GM18907 (cell line): ENCODE measurements around the gene NTN4.
"Not testable (repeated sequence)": the region's sequence is repeated elsewhere in the genome, so short reads cannot be mapped to it uniquely, and the experiment has no call there.

Experiments used
- ATAC-seq: cut with Tn5 transposase; IDR thresholded peaks from one replicate; pipeline ENCODE4 v1.9.1; 2021; ENCODE audit warnings: mild to moderate bottlenecking, moderate library complexity; ENCODE audit not compliant: unreplicated experiment

NTN4 gene

DNA sequence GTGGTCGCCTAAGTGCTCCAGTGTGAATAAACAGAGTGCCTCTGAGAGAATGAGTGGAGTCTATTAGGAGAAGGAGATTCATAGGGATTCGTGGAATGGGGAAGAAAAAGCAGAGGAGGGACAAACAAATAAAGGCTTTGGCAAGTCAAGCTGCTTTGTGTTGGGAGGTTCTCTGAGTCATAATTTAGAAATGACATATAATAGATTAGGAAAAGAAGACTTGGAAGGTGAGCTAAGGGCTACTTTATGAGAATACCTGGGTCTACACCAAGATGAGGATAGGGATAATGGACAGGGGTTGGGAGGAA, 6.4 kb upstream of the NTN4 start:
- ATAC-seq: no peak

DNA sequence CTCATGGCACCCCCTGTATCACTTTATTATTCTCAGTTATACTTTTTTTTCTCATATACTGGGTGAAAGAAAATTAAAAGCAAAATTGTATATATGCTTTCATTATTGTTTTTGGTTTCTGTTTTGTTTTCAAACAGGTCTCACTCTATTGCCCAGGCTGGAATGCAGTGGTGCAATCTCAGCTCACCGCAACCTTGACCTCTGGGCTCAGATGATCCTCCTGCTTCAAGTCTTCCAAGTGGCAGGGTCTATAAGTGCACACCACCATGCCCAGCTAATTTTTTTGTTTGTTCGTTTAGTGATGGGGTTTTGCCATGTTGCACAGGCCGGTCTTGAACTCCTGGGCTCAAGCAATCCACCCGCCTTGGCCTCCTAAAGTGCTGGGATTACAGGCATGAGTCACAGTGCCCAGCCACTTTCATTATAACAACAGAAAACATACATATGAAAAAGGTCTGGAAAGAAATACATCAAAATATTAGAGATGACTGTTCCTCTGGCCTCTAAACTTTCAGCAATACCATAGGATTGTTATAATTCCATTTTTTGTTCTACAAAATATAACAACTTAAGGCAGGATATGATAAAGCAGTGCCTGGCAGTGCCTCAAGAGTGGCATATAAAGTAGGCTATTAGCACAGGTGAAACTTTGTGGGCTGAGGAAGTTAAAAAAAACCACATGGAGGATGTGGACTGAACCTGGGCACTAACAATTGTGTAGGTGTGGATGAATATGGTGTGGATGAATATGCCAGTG, 5.8 kb upstream of the NTN4 start:
- ATAC-seq: no peak

DNA sequence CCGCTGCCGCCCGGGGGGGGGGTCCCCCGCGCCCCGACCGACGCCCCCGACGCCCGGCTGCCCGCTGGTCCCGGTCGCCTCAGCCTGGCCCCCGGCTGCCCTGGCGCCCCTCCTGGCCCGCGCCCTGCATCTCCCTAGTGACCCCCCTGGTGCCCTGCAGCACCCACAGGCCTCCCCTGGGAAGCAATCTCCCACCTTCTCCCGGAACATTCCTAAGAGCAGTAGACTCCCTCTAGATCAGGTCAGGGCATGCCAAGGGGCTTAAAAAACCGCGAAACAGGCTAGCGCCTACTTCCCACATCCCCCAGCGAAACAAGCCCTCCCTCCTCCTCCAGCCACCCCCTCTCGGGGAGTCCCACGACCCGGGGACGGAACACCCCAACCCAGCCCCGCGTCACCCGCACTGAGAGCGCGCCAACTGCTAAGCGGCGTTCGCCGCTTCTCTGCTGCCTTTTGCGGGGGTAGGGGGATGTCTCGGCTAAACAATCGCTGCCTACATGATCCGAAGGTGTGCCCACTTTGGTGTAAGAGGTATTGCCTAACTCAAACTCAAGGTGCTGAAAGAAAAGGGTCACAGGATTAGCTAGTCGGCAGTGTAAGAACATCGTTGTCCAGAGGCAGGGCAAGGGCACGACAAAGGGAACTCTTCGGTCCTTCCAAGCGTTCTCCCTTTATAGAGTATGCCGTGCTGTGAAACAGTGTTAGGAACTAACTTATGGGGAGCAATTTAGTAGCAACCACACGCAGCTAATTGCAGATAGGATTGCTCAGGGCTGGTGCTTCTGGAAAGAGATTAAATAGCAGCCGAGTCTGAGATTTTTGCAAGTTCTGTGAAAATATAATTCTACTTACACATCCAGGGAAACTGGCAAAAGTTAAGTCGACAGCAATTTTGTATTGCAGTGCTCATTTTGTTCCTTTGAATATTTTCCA, 619 bp upstream of the NTN4 start:
- no peak for ATAC-seq

DNA sequence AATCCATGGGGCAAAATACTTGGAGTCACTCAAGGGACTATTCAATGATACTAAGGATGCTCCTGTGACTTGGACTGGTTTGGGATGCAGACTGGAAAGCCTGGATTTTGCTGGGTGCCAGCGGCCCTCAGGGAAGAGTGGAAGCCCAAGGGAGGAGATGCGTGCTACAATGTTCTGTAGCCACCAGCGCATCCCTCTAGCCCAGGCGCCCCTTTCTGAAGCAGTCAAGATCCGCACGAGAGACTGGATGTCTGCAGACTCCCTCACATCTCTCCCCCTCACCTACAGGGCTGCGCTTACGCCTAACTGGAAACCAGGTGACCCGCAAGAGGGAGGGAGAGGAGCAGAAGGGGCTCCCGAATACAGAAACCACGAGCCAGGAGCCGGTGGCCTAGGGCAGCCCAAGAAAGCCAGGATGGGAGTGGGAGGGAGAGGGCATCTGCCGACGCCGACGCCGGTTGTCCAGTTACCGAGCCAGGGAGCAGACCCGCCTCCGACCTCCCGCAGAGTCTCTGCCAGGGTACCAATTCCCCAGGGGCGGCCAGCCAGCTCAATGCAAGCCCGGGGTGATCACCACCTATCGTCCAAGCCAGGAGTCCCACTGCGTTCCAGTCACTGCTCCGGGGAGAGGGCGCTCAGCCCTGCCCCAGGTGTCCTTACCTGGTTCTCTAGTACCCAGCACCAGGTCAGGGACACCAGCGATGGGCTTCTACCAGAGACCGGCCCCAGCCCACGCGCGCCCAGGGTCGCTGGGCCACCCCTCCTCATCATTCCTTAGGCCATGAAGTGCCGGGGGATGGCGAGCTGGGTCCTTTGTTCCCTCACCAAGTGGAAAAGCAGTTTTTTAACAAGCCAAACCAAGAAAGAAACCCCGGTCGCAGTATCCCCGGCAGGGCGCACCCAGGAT, 1.2 kb downstream of the NTN4 start:
- no peak for ATAC-seq

DNA sequence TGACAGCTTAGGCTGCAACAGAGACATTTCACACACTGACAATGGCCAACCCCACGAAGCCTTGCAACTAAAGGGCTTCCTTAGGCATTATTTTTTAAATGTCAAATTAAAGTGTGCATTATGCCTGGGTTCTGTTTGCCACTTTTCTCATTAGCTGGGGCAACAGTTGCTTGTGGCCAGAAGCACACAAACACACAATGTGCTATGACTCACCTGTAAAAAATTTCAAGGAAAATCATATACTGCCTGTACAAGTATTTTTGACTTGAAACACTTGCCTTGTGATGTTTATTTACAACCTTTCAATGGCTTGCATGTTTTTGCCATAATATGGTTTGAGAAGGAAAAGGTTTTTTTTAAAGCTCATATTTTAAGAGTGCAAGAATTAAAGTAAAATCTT, 1.9 kb downstream of the NTN4 start:
- no peak for ATAC-seq

DNA sequence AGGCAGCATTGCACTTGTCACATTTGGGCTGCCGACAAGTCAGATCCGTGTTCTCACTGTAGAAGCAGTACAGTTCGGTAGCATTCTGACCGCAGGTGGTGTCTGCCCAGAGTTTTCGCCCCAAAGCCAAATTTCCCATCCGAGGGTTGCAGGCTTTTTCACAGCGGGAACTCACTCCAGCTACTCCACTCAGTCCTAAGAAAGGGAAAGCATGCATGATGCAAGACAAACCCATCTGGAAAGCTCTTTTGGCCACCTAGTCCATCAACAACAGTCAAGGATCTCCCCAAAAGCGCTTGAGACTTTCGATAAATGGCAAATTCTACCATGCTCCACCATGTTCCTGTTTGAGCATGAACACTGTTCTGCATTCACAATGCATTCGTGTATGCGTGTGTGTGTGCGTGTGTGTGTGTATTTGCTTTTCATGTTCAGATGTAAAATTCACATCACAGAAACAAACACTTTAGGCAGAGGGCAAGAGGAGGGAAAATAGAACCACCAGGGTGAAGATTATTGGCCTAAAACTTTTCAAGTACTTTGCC, 3.2 kb downstream of the NTN4 start:
- no peak for ATAC-seq

DNA sequence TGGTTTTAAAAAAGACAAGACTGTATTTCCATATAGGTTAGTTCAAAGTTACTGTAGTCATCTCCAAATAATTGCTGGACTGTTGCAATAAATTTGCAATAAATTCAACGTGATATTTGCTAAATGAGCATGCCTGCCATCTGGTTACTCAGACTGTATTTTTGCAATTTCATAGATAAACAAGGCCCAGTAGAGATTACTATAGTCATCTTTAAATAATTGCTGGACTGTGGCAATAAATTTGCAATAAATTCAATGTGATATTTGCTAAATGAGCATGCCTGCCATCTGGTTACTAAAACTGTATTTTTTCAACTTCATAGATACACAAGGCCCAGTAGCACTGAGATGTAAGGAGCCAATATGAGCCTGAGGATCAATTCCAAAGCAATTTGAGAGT, 5.6 kb downstream of the NTN4 start:
- no peak for ATAC-seq

DNA sequence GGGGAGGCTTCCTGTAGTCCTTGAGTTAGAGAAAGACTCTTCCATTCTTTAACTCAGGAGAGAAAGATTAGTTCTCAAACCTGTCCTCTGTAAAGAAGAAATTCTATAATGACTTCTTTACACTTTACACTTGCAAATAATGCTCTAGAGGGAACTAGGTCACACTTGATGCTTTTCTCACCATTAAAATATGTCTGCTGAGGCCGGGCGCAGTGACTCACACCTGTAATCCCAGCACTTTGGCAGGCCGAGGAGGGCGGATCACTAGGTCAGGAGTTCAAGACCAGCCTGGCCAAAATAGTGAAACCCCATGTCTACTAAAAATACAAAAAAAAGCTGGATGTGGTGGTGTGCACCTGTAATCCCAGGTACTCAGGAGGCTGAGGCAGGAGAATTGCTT, 6.3 kb downstream of the NTN4 start:
- no peak for ATAC-seq

DNA sequence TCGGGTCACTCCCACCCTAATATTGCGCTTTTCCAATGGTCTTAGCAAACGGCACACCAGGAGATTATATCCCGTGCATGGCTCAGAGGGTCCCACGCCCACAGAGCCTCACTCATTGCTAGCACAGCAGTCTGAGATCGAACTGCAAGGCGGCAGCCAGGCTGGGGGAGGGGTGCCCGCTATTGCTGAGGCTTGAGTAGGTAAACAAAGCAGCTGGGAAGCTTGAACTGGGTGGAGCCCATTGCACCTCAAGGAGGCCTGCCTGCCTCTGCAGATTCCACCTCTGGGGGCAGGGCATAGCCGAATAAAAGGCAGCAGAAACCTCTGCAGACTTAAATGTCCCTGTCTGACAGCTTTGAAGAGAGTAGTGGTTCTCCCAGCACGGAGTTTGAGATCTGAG, 15.1 kb downstream of the NTN4 start:
- ATAC-seq: not testable (repeated sequence)

DNA sequence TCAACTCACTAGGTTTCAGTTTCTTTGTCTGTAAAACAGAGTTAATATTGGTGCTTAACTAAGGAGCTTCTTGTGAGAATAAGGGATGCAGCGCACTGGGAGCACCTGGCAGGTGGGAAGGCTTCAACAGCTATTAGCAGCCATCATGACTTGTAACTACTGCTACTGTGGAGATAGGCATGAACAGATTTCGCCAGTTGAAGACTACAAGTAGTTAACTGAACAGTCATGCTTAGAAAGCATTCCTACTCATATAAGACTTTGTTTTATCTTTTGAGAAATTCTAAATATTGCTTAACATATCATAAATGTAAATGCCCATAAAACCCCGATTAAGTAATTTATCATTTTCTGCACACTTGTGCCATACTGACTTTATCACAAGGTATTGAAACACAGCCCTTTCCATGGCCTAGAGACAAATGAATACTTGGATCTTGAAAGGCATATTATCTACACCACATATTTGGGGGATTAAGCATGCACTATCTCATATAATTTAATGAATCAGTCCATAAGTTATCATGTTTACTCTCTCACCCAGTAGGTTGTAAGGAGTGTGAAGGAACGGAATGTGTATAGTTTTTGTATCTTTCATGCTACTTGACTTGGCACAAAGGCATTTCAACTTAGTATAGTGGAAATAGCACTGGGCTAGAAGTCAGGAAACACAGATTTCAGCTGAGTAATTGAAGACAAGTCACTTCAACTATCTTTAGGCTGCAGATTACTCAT, 16.1 kb downstream of the NTN4 start:
- ATAC-seq: no peak

DNA sequence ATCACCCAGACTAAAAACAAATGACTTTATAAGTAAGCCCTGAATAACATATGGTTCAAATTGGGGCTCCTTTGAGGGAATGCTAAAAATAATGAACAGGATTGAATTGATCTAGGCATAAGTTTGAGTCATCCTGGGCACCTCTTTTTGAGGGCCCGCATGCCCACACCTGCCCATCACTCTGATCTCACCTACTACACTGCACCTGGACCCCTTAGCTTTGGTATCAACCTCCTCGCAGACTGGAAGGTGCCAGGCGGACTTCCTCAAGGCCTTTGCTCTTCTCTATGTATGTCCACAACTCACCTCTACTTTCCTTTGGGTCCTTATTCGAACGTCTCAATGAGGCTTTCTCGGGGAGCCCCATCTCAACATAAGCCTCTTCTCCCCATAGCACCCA, 17.2 kb downstream of the NTN4 start:
- no peak for ATAC-seq

DNA sequence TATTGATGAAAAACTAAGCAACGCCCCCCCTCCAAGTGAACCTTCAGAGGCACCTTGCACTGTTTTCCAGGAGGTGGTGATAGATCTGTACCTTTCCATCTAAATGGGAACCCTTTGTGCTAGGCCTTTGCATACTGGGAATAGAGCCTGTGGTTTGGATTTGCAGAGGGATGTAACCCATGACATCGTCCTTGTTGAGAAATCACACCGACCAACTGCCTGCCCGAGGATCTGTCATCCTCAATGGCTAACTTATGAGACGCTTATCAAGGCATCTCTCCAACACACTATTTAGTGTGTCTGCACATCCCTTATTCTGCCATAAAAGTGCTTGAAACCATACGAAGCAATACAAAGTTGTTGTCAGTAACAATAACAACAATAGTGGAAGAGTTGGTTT, 22.9 kb downstream of the NTN4 start:
- no peak for ATAC-seq

DNA sequence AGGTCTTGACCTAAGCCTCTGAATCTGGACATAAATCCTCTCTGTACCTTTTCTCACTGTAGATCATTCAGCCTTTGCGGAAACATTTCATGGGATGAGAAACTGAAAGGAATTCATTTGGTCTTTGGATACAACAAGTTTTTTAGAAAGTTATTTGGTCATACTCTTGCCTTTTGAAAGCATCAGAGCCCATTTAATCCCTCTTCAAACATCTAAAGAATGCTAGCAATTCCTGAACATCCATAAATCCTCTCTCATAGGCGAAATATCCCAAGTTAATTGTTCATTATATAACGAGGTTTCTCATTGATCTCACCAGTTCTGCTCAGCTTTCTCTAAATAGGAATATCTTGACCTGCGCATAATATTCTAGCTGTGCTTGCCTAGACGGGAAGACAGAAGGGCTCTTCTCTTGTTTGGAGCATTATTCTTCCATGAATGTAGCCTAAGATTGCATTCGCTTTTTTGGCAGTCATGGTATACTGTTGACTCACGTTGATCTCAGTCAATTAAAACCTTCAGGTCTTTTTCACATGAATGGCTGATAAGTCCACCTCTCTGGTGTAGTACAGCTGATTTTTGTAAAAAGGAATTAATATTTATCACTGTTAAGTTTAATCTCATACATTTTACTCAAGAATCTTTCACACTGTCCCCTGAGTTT, 24.1 kb downstream of the NTN4 start:
- ATAC-seq: no peak

DNA sequence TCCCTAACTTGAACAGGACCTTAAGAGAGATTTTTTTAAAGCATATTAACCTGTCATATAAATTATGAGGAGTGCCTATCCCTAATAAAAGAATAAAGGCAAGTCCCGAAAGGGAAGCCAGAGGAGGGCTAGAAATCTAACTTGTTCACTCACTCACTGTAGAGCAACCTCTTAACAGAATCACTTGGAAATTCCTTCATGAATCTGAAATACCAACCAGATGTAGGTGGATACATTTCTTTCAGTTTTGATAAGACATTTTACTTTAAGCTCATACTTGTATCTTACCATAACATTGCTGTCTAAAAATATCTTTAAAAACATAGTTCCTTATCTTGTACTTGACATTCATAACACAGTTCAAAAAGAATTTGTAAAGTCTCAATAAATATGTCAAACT, 25.7 kb downstream of the NTN4 start:
- no peak for ATAC-seq

DNA sequence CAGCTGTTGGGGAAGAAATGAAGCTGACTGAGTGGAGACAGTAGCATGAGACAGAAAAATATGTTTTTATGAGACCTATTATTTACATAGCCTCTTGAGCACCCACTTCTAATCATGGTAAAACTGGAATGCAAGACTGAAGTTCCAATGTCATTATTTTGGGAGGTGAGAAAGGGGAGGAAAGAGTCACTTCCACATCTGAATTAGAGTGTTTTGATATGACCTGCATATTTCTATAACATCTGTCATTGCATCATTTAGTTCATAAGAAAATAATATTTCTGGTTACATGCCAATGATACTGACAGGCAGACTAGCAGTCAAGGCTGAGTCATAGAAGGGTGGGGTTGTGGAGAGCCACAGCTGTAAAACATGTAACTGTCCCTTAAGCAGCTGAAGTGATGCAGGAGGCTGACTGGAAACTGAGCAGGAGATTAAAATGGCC, 26.7 kb downstream of the NTN4 start:
- no peak for ATAC-seq

DNA sequence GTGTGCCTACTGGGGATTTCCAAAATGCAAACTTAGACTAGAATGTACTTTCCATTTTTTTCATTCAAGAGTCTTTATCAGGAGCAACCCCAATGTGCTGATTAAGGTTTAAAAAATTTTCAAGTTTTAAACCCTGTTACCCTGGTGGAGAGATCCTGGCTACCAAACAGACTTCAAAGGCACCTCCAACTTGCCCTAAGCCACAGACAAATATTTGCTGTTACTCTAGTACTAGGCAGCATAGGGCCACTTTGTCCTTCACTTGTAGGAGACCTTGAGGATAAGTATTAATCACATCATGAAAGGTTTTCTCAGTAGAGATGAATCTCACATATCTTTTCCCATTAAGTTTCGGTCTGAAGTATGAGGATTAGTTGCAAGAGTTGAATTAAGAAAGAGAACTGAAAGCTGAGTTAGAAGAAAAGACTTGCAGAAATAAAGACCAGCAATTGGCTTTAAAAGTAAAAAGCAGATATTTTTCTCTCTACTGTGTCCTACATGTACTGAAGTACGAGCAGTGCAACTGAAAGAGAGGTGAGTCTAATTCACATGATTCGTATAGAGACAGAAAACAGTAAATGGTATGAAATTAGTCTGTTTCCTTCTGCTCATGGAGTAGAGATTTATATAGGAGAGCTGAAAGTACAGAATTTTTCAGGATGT, 28.3 kb downstream of the NTN4 start:
- no peak for ATAC-seq

DNA sequence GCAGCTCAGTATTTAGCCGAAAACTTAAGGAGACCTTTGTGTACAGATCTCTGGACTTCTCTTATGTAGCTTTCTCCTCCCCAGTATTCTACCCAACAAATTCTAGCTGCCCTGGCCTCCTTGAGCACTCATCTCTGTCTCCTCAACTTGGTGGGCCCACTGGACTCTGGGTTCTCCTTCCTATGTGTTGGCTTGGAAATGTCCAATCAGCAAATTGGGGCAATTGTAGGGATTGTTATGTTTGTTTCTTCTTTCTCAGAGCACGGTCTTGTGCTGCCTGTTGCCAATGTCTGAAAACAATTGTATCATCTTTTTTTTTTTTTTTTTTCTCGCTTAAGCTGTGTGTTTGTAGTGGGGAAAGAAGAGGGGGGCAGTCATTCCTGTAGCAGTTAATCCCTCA, 30.2 kb downstream of the NTN4 start:
- ATAC-seq: no peak

DNA sequence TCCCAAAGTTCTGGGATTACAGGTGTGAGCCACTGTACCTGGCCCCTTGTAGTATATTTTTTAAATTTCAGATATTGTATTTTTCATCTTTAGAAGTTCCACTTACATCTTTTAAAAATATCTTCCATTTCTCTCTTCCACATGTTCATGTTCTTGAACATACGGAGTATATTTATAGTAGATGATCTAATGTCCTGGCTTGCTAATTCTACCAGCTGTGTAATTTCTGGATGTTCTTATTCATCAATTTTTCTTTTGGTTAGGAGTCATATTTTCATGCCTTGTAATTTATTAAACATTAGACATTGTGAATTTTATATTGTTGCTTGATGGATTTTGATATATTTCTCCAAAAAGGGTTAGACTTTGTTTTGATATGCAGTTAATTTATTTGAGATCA, 30.8 kb downstream of the NTN4 start:
- ATAC-seq: no peak

DNA sequence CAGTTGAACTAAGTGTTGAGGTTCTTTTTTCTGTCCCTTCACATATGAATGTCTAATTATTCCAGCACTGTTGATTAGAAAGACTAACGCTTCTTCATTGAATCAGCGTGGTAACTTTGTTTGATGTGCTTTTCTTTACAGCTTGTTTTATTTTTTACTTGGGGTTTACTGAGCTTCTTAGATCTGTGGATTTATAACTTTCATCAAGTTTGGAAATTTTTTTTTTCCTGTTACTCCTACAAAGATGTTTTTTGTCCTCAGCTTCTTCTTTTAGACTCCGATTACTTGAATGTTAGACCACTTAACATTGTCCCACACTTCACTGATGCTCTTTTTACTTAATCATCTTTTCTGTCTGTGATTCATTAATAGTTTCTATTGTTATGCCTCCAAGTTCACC, 31.5 kb downstream of the NTN4 start:
- no peak for ATAC-seq
